Esophagus (tissue), 2 donors: ENCODE results near the gene OOEP. TPM values are rescaled to one million over a fixed set of nuclear protein-coding genes. Genes with fewer than 3 reads are reported as not detected.

Source experiments
- H3K27ac ChIP-seq, 2 donors: one replicate each; pipeline ENCODE4 v1.5.1; 2013; ENCODE audit warnings: low read depth in 2 of 2, mild to moderate bottlenecking in 2 of 2, inconsistent platforms in 1 of 2, low read length in 1 of 2, moderate library complexity in 1 of 2
- H3K27me3 ChIP-seq, 2 donors: one replicate each; pipeline ENCODE4 v1.6.1; 2013; ENCODE audit warnings: low read length in 2 of 2, control low read depth in 1 of 2, mild to moderate bottlenecking in 1 of 2; ENCODE audit not compliant: insufficient read depth in 2 of 2, control insufficient read depth in 1 of 2
- H3K36me3 ChIP-seq, 2 donors: one replicate each; pipeline ENCODE4 v1.6.1; 2013; ENCODE audit warnings: low read length in 1 of 2; ENCODE audit not compliant: control insufficient read depth in 2 of 2, insufficient read depth in 2 of 2
- H3K4me1 ChIP-seq, 2 donors: one replicate each; pipeline ENCODE4 v1.6.1; 2013; ENCODE audit warnings: low read length in 1 of 2; ENCODE audit not compliant: control insufficient read depth in 2 of 2, insufficient read depth in 2 of 2
- H3K4me3 ChIP-seq, 2 donors: one replicate each; pipeline ENCODE4 v1.5.1; 2013; ENCODE audit warnings: low read length in 2 of 2, mild to moderate bottlenecking in 2 of 2, low read depth in 1 of 2, moderate library complexity in 1 of 2
- H3K9me3 ChIP-seq, 2 donors: one replicate each; pipeline ENCODE4 v1.6.1; 2013; ENCODE audit warnings: mild to moderate bottlenecking in 2 of 2, low read depth in 1 of 2, low read length in 1 of 2, moderate library complexity in 1 of 2; ENCODE audit not compliant: control insufficient read depth in 2 of 2, insufficient read depth in 1 of 2
- WGBS, 2 donors: extraction: QIAGEN DNeasy Blood & Tissue Kit; methylation state at CpG; one replicate each; pipeline ENCODE4 v1.1.7; 2013; 5-methylcytosine and 5-hydroxymethylcytosine counted together
- polyA plus RNA-seq, 2 donors: library from polyadenylated mRNA; stranded (reverse); fragments of 200-250 nt; gene quantifications; one replicate each; pipeline ENCODE4 v1.2.3, GENCODE V29; 2013
- donor health status: healthy with polysubstance abuse.
- donor health status: Bipolar disorder and iron deficiency.

OOEP gene
- polyA plus RNA-seq, 2 donors: 0.22 to 0.34 TPM

- no peak overlapping the region for H3K4me3 ChIP-seq
- H3K27ac ChIP-seq: no peak overlapping the region
- H3K36me3 ChIP-seq: no peaks in the 10 kb centered on the region
- H3K9me3 ChIP-seq: peaks cover 0 to 2% of the 10 kb centered on the region in 2 donors
- no peaks in the 10 kb centered on the region for H3K4me1 ChIP-seq
- 27 to 35% methylated on average over 6 of the region's 6 CpGs for WGBS, 2 donors
- H3K27me3 ChIP-seq: peaks cover 0 to 4% of the 10 kb centered on the region in 2 donors
These were observed 20.4 kb downstream of the OOEP start for GRCh38 chr6:73349311-73349710.

- WGBS, 2 donors: 53 to 56% methylated on average over 33 of the region's 33 CpGs
- H3K9me3 ChIP-seq: peaks cover 0 to 2% of the 10 kb centered on the region in 2 donors
- H3K27me3 ChIP-seq: peaks cover 0 to 4% of the 10 kb centered on the region in 2 donors
- H3K4me1 ChIP-seq: no peaks in the 10 kb centered on the region
- no peak overlapping the region for H3K4me3 ChIP-seq
- H3K27ac ChIP-seq: no peak overlapping the region
- no peaks in the 10 kb centered on the region for H3K36me3 ChIP-seq
These were observed 21.0 kb downstream of the OOEP start for GRCh38 chr6:73348550-73349204.

GRCh38 chr6:73343164-73343563, 26.5 kb downstream of the OOEP start:
- no peaks in the 10 kb centered on the region for H3K4me1 ChIP-seq
- H3K4me3 ChIP-seq: no peak overlapping the region
- no peak overlapping the region for H3K27ac ChIP-seq
- H3K9me3 ChIP-seq: peaks cover 0 to under 1% of the 10 kb centered on the region in 2 donors
- no peaks in the 10 kb centered on the region for H3K27me3 ChIP-seq
- no peaks in the 10 kb centered on the region for H3K36me3 ChIP-seq

GRCh38 chr6:73342174-73342573, 27.5 kb downstream of the OOEP start:
- H3K4me3 ChIP-seq: no peak overlapping the region
- no peaks in the 10 kb centered on the region for H3K27me3 ChIP-seq
- 79 to 80% methylated on average over 4 to 5 of the region's 5 CpGs for WGBS, 2 donors
- H3K9me3 ChIP-seq: no peaks in the 10 kb centered on the region
- no peaks in the 10 kb centered on the region for H3K4me1 ChIP-seq
- H3K27ac ChIP-seq: no peak overlapping the region
- H3K36me3 ChIP-seq: no peaks in the 10 kb centered on the region

GRCh38 chr6:73341335-73341734, 28.4 kb downstream of the OOEP start:
- H3K4me1 ChIP-seq: no peaks in the 10 kb centered on the region
- H3K9me3 ChIP-seq: no peaks in the 10 kb centered on the region
- no peaks in the 10 kb centered on the region for H3K27me3 ChIP-seq
- WGBS, 2 donors: 68 to 81% methylated on average over 1 of the region's 1 CpG
- H3K36me3 ChIP-seq: no peaks in the 10 kb centered on the region
- H3K27ac ChIP-seq: no peak overlapping the region
- no peak overlapping the region for H3K4me3 ChIP-seq

GRCh38 chr6:73340048-73340447, 29.6 kb downstream of the OOEP start:
- no peaks in the 10 kb centered on the region for H3K27me3 ChIP-seq
- no peaks in the 10 kb centered on the region for H3K4me1 ChIP-seq
- no peak overlapping the region for H3K4me3 ChIP-seq
- no peak overlapping the region for H3K27ac ChIP-seq
- 47 to 53% methylated on average over 2 of the region's 2 CpGs for WGBS, 2 donors
- H3K36me3 ChIP-seq: no peaks in the 10 kb centered on the region
- no peaks in the 10 kb centered on the region for H3K9me3 ChIP-seq

GRCh38 chr6:73339340-73339739, 30.4 kb downstream of the OOEP start:
- Histone ChIP-seq H3K36me3 (no peaks in the 10 kb centered on the region), H3K9me3 (no peaks in the 10 kb centered on the region), H3K4me1 (no peaks in the 10 kb centered on the region), H3K4me3 (no peak overlapping the region), H3K27me3 (no peaks in the 10 kb centered on the region), H3K27ac (no peak overlapping the region)
- WGBS, 2 donors: 71 to 73% methylated on average over 3 of the region's 3 CpGs

- no peak overlapping the region for H3K4me3 ChIP-seq
- no peaks in the 10 kb centered on the region for H3K4me1 ChIP-seq
- no peaks in the 10 kb centered on the region for H3K27me3 ChIP-seq
- WGBS, 2 donors: 71% methylated on average over 3 of the region's 3 CpGs
- no peaks in the 10 kb centered on the region for H3K36me3 ChIP-seq
- no peaks in the 10 kb centered on the region for H3K9me3 ChIP-seq
- H3K27ac ChIP-seq: no peak overlapping the region
These were observed 40.5 kb downstream of the OOEP start for GRCh38 chr6:73329201-73329600.

- Histone ChIP-seq H3K9me3 (no peaks in the 10 kb centered on the region), H3K27me3 (no peaks in the 10 kb centered on the region), H3K4me1 (no peaks in the 10 kb centered on the region), H3K36me3 (no peaks in the 10 kb centered on the region), H3K4me3 (no peak overlapping the region), H3K27ac (no peak overlapping the region)
- 67 to 74% methylated on average over 3 of the region's 3 CpGs for WGBS, 2 donors
These were observed 40.9 kb downstream of the OOEP start for GRCh38 chr6:73328790-73329189.

GRCh38 chr6:73325656-73326055, 44.0 kb downstream of the OOEP start:
- 85 to 91% methylated on average over 3 of the region's 3 CpGs for WGBS, 2 donors
- Histone ChIP-seq H3K27me3 (no peaks in the 10 kb centered on the region), H3K27ac (no peak overlapping the region), H3K4me1 (no peaks in the 10 kb centered on the region), H3K9me3 (no peaks in the 10 kb centered on the region), H3K4me3 (no peak overlapping the region), H3K36me3 (no peaks in the 10 kb centered on the region)
